CD4-positive, alpha-beta T cell treated with Interleukin-4 for 4 hours (primary cell): Measurements from ENCODE around the gene EXOC1.
A peak's percentile ranks its signal among the peaks of the same experiment; 100 is the strongest.
"Not testable (repeated sequence)": the region's sequence is repeated elsewhere in the genome, so short reads cannot be mapped to it uniquely, and the experiment has no call there.

Experiments used
- DNase-seq: peaks from one replicate; pipeline ENCODE4 v3.0.0-alpha.2; 2020

The EXOC1 gene, protein sequence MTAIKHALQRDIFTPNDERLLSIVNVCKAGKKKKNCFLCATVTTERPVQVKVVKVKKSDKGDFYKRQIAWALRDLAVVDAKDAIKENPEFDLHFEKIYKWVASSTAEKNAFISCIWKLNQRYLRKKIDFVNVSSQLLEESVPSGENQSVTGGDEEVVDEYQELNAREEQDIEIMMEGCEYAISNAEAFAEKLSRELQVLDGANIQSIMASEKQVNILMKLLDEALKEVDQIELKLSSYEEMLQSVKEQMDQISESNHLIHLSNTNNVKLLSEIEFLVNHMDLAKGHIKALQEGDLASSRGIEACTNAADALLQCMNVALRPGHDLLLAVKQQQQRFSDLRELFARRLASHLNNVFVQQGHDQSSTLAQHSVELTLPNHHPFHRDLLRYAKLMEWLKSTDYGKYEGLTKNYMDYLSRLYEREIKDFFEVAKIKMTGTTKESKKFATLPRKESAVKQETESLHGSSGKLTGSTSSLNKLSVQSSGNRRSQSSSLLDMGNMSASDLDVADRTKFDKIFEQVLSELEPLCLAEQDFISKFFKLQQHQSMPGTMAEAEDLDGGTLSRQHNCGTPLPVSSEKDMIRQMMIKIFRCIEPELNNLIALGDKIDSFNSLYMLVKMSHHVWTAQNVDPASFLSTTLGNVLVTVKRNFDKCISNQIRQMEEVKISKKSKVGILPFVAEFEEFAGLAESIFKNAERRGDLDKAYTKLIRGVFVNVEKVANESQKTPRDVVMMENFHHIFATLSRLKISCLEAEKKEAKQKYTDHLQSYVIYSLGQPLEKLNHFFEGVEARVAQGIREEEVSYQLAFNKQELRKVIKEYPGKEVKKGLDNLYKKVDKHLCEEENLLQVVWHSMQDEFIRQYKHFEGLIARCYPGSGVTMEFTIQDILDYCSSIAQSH

GRCh38 chr4:55853484-55854046 lies at the start of gene EXOC1:
EXOC1 (plus strand) TSS chr4:55853648; CDS start chr4:55858324, 4,676 bp downstream.
- peak; percentile 94 for DNase-seq

- no peak for DNase-seq
These were observed 45.9 kb upstream of the EXOC1 start for GRCh38 chr4:55807556-55807955.

DNA sequence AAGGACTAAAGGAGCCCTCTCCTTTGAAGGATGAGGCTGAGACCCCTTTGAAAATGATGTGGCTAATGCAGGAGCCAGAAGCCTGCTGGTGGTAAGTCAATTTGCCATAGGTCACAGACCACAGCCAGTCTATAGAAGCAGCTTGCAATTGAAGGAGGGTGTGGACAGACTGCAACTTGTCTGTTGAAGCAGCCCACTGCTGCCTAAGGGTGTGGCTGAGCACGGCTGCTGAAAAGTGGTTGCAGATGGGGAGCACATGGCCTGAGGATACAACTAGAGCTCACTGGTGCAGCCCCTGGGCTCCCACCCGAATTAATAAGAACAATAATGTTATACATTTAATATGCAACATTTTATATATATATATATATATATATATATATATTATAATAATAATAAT lies 45.3 kb upstream of the EXOC1 start:
- no peak for DNase-seq

DNA sequence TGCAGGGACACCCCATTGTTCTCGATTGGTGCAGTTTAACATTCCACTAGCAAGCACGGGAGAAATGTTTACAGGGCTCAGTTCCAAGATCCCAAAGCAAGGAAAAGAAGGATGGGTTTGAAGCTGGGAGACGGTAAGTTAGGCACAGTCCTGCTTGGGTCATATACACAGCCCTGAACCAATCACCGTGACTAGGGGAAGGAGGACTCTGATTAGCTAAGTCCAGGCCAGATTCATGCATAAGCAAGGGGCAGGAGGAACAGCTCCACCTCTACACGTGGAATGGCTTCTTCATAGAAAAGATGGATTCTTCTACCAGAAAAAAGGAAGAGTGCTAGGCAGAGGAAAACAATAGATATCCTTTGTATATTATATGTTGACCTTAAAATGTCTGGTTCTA lies 44.8 kb upstream of the EXOC1 start:
- DNase-seq, result no peak

GRCh38 chr4:55817691-55818090 lies 35.8 kb upstream of the EXOC1 start:
- no peak for DNase-seq

DNA sequence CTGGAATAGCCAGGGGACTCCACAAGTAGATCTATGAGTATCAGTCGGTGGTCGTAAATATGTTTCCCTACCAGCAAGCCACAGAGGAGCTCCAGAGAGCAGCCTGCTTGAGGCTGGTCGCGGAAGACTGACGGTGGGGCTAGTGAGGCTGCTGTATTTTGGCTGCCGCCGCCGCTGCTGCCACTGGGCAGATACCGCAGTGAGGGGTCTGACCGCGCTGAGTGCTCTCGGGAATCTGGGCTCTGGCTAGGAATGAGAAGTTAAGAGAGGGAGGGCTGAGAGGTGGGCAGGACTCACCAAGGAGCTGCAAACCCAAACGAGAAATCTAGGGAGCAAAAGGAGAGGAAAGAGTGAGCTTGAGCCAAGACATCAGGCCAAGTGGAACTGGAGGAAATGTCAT lies 33.8 kb upstream of the EXOC1 start, which contains the start of gene EXOC1L:
TSS of gene EXOC1L (plus strand) at position 157 of the 400 bp plus-strand sequence. CDS start at position 394, 237 bp downstream.
- DNase-seq, result no peak

- DNase-seq, result no peak
These were observed 33.2 kb upstream of the EXOC1 start for GRCh38 chr4:55820279-55820678.

DNA sequence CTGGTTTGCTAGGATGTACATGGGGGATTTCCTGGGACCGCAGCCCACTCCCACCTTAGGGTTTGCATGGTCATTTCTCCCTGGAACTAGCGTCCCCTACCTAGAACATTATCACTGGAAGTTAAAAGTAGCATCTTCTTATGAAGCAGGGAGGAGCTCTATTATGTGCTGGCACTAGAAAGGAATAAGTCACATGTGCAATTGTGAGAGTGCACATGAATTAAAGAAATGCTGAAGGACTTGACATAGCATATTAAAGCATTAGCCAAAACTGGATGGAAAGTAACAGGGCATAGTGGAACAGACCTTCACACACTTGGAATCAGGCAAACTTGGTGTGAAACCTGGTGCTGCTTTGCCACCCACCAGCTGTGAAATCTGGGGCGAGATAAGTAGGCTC lies 31.1 kb upstream of the EXOC1 start:
- DNase-seq, result no peak

DNA sequence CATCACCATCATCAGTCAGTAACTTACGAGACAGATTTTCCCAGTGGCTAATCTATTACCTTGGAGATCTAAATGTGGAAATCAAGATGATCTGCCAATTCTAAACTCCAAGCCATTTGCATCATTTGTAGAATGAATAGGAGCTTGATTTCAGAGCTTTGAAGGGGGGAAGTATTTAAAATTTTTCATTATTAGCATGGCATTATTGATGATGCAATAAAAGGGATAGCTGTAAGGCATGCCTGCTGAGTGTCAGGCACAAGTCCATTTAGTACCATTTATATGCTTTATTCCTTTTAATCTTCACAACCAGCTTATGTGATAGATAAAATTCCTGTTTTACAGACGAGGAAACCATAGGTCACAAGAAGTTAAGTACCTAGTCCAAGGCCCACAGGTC lies 28.6 kb upstream of the EXOC1 start:
- DNase-seq, result no peak

- no peak for DNase-seq
These were observed 26.5 kb upstream of the EXOC1 start for GRCh38 chr4:55826986-55827385.

DNA sequence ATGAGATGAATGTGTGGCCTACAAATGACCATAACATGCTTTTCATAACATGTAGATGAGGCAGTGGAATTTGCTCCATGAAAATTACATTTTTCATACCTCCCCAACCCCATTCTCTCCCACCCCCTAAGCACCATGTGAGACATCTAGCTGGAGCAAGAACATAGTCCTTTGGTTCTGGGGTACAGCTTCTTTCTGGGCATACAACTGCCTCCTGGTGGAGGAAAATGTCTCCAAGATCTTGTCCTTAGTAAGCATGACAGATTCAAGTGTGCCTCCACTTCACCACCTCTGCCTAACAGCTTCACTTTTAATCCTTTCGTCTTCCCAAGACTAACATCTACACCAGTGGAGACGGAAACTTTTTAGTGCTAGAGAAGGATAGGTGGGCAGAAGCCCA lies 25.9 kb upstream of the EXOC1 start:
- no peak for DNase-seq

- no peak for DNase-seq
These were observed 23.4 kb upstream of the EXOC1 start for GRCh38 chr4:55830048-55830447.

GRCh38 chr4:55830716-55831115 lies 22.7 kb upstream of the EXOC1 start:
- no peak for DNase-seq

GRCh38 chr4:55834086-55834795 lies 19.2 kb upstream of the EXOC1 start:
- no peak for DNase-seq

DNA sequence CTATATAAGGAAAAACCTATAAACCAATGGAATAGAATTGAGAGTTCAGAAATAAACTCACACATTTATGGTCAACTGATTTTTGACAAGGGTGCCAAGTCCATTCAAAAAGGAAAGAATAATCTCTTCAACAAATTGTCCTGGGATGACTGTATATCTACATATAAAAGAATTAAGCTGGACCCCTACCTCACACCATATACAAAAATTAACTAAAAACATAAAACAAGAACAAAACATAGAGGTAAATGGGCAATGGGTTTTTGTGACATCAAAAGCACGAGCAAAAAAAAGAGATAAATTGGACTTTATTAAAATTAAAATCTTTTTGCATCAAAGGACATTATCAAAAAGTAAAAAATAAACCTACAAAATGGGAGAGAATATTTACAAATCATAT lies 15.5 kb upstream of the EXOC1 start:
- DNase-seq, result no peak

DNA sequence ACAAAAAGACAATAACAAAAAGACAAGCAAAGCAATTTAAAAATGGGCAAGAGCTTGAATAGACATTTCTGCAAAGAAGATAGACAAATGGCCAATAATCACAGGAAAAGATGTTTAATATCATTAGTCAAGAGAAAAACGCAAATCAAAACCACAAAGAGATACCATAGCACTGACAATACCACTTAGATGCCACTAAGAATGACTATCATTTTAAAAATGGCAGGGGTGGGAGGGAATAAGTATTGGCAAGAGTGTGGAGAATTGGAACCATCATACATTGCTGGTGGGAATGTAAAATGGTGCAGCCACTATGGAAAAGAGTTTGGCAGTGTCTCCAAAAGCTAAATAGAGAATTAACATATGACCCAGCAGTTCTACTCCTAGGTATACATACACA lies 15.1 kb upstream of the EXOC1 start:
- DNase-seq, result no peak

GRCh38 chr4:55838952-55839351 lies 14.5 kb upstream of the EXOC1 start:
- no peak for DNase-seq

DNA sequence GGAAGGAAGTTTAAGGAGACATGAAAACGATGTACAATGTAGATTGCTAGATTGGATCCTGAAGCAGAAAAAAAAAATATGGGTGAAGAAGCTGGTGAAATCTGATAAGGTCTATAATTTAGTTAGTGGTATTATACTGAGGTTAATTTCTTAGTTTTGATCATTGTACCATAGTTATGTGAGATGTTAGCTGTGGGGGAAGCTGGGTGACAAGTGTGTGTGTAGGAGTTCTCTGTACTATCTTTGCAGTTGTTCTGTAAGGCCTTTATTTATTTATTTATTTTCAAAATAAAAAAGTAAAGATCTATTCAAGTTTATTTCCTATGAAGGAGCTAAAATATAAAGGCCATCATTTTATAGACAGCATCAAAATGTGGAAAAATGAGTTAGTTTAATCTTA lies 12.5 kb upstream of the EXOC1 start:
- DNase-seq, result no peak

DNA sequence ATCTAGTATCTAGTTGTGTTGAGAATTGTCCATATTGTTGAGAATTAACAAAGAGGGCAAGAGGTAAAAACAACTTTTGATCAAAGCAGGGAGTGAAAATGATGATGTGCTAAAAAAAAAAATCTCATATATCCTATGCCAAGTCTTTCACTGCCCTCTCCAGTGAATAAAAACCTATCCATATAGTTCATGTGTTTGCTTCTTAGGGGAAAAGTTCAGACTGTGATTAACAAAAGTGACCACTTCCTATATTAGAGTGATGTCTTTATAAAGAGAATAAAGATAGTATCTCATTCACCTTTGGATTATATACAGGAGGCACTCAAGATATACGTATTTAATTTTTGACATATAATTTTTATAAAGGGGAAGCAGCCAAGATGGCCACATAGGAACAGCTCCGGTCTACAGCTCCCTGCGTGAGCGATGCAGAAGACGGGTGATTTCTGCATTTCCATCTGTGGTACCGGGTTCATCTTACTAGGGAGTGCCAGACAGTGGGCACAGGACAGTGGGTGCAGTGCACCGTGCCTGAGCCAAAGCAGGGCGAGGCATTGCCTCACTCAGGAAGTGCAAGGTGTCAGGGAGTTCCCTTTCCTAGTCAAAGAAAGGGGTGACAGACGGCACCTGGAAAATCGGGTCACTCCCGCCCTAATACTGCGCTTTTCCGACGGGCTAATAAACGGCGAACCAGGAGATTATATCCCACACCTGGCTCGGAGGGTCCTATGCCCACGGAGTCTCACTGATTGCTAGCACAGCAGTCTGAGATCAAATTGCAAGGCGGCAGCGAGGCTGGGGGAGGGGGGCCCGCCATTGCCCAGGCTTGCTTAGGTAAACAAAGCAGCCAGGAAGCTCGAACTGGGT lies 11.8 kb upstream of the EXOC1 start:
- not testable (repeated sequence) for DNase-seq

GRCh38 chr4:55842312-55842711 lies 11.1 kb upstream of the EXOC1 start:
- DNase-seq, result not testable (repeated sequence)

DNA sequence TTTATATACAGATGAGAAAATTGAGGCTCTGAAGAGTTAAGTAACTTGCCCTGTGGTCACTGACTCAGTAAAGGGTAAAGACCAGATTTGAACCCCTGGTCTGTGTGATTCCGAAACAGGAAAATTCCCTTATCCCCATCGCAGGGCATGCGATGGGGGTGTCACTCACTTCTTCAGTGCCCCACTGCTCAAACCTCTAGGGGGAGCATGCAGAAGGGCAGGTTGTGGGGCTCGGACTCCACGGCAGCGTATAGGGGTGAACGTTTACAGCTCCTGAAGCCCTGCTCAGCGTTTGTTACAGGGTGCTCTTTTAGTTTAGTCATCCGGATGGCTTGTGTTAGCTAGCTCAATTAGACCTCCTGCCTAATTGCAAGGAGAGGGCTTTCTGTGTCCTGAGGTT lies 3.7 kb upstream of the EXOC1 start:
- DNase-seq, result no peak

GRCh38 chr4:55851885-55852284 lies 1.6 kb upstream of the EXOC1 start:
- DNase-seq, result peak; percentile 34
